Measurements from ENCODE around the gene TECPR2. TPM values are rescaled to one million over a fixed set of nuclear protein-coding genes. Genes with fewer than 3 reads are reported as not detected.

The TECPR2 gene
- total RNA-seq, 1 experiment from 2014 or later = 12.2 TPM

- Histone ChIP-seq H2AFZ (ENCODE audit: low read depth, low read length, poor library complexity, severe bottlenecking) (no peak overlapping the region), H3K27ac (ENCODE audit: low read depth, low read length) (no peak overlapping the region), H3K9me3 (ENCODE audit: control insufficient read depth in 1 of 2, insufficient read depth in 1 of 2, low read depth in 1 of 2, low read length in 2 of 2) (no peaks in the 10 kb centered on the region), H3K9me2 (ENCODE audit: insufficient read depth) (no peaks in the 10 kb centered on the region), H3K4me1 (ENCODE audit: control insufficient read depth in 1 of 2, insufficient read depth in 2 of 2, low read length in 2 of 2) (no peaks in the 10 kb centered on the region), H3K79me2 (ENCODE audit: insufficient read depth, low read length) (no peaks in the 10 kb centered on the region), H3K27me3 (ENCODE audit: insufficient read depth, low read length) (no peaks in the 10 kb centered on the region), H3K36me3 (ENCODE audit: control insufficient read depth in 1 of 2, insufficient read depth in 2 of 2, low read length in 2 of 2) (0 out of 4 replicates have a peak, but pooled peaks cover 0 to 3% of the 10 kb centered on the region in 2 experiments), H3K4me3 (replicated peaks in 1 of 2; ENCODE audit: low read depth in 1 of 2, low read length in 2 of 2) (no peak overlapping the region), H4K20me1 (ENCODE audit: insufficient read depth) (no peaks in the 10 kb centered on the region), H3K4me2 (ENCODE audit: low read length) (no peak overlapping the region), H3K9ac (ENCODE audit: low read length) (no peak overlapping the region)
- ChIA-PET POLR2A (no interaction called here), RAD21 (ENCODE audit: low non-redundant PET in 1 of 2, low total read pairs in 2 of 2, uncharacterized antibody in 2 of 2, unreplicated experiment in 2 of 2) (no interaction called here), CTCF (no interaction called here)
- DNase-seq (ENCODE audit: low read depth, low spot score) (no peak), ATAC-seq (no peak)
- intact Hi-C loops (cut with micrococcal nuclease) = no loop called here
- TF ChIP-seq SP1 (IDR thresholded peaks at IDR 0.05; ENCODE audit: low read depth) (no peak), EZH2 (IDR thresholded peaks at IDR 0.05) (no peak), EGR1 (IDR thresholded peaks at IDR 0.05; ENCODE audit: low read depth) (no peak), YY1 (IDR thresholded peaks at IDR 0.05; ENCODE audit: extremely low read depth, insufficient replicate concordance, low read depth, low read length) (no peak), ELF1 (IDR thresholded peaks at IDR 0.05; ENCODE audit: borderline replicate concordance, low read depth) (no peak), SRF (IDR thresholded peaks at IDR 0.05; ENCODE audit: low read depth) (no peak), EZH2phosphoT487 (IDR thresholded peaks at IDR 0.05; ENCODE audit: borderline replicate concordance) (no peak), FOSL1 (IDR thresholded peaks at IDR 0.05; ENCODE audit: low read depth) (no peak), POLR2AphosphoS5 (IDR thresholded peaks at IDR 0.05; ENCODE audit: low read depth, low read length) (no peak)
- TF ChIP-seq, protein P1, sequence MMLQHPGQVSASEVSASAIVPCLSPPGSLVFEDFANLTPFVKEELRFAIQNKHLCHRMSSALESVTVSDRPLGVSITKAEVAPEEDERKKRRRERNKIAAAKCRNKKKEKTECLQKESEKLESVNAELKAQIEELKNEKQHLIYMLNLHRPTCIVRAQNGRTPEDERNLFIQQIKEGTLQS (IDR thresholded peaks at IDR 0.05) = no peak
- no TSS peak for BruUV-seq (replicated peaks)
Measured at GRCh38 chr14:102427642-102428041, 64.9 kb downstream of the TECPR2 start.

GRCh38 chr14:102430212-102430908, 67.6 kb downstream of the TECPR2 start:
- intact Hi-C loops (cut with micrococcal nuclease) = no loop called here
- CTCF ChIA-PET = interaction anchor here (0.9 to 1.3 kb wide), 3 partner anchors 8 to 86 kb away, joined by 3 to 4 read pairs (median 3); no protein-coding TSS in a partner anchor
- TF ChIP-seq SP1 (IDR thresholded peaks at IDR 0.05; ENCODE audit: low read depth) = no peak
- no peak for TF ChIP-seq ZBTB33 (IDR thresholded peaks at IDR 0.05; ENCODE audit: extremely low read depth, insufficient replicate concordance, low read length)
- no peak for TF ChIP-seq POLR2AphosphoS5 (IDR thresholded peaks at IDR 0.05; ENCODE audit: low read depth, low read length)
- no peak for TF ChIP-seq FOSL1 (IDR thresholded peaks at IDR 0.05; ENCODE audit: low read depth)
- TF ChIP-seq ZFX (IDR thresholded peaks at IDR 0.05) = no peak
- TF ChIP-seq RAD21 (IDR thresholded peaks at IDR 0.05; ENCODE audit: low read depth) = no peak
- TF ChIP-seq TCF7L2 (IDR thresholded peaks at IDR 0.05; ENCODE audit: borderline replicate concordance, extremely low read depth, insufficient read depth, insufficient read length) = no peak
- no peak for TF ChIP-seq ELF1 (IDR thresholded peaks at IDR 0.05; ENCODE audit: borderline replicate concordance, low read depth)
- no peak for TF ChIP-seq ZNF274 (IDR thresholded peaks at IDR 0.05; ENCODE audit: low read depth, low read length)
- TF ChIP-seq, protein P2, sequence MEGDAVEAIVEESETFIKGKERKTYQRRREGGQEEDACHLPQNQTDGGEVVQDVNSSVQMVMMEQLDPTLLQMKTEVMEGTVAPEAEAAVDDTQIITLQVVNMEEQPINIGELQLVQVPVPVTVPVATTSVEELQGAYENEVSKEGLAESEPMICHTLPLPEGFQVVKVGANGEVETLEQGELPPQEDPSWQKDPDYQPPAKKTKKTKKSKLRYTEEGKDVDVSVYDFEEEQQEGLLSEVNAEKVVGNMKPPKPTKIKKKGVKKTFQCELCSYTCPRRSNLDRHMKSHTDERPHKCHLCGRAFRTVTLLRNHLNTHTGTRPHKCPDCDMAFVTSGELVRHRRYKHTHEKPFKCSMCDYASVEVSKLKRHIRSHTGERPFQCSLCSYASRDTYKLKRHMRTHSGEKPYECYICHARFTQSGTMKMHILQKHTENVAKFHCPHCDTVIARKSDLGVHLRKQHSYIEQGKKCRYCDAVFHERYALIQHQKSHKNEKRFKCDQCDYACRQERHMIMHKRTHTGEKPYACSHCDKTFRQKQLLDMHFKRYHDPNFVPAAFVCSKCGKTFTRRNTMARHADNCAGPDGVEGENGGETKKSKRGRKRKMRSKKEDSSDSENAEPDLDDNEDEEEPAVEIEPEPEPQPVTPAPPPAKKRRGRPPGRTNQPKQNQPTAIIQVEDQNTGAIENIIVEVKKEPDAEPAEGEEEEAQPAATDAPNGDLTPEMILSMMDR (IDR thresholded peaks at IDR 0.05 in 2 of 3, conservative IDR thresholded peaks at IDR 0.05 in 1 of 3; ENCODE audit: borderline replicate concordance in 1 of 3, insufficient read depth in 1 of 3, low read depth in 2 of 3, low read length in 2 of 3) = no peak

More at GRCh38 chr14:102430212-102430908, 67.6 kb downstream of the TECPR2 start:
- POLR2A ChIA-PET = no interaction called here
- no peak overlapping the region for H3K4me2 ChIP-seq (ENCODE audit: low read length)
- no peak overlapping the region for H3K9ac ChIP-seq (ENCODE audit: low read length)
- BruUV-seq (replicated peaks) = no TSS peak
- no peaks in the 10 kb centered on the region for H3K79me2 ChIP-seq (ENCODE audit: insufficient read depth, low read length)
- no peak for DNase-seq (ENCODE audit: low read depth, low spot score)
- H3K27ac ChIP-seq (ENCODE audit: low read depth, low read length) = no peak overlapping the region
- no peak overlapping the region for H2AFZ ChIP-seq (ENCODE audit: low read depth, low read length, poor library complexity, severe bottlenecking)
- 0 out of 4 replicates have a peak, but pooled peaks cover 0 to 3% of the 10 kb centered on the region in 2 experiments for H3K36me3 ChIP-seq (ENCODE audit: control insufficient read depth in 1 of 2, insufficient read depth in 2 of 2, low read length in 2 of 2)
- no peaks in the 10 kb centered on the region for H3K9me3 ChIP-seq (ENCODE audit: control insufficient read depth in 1 of 2, insufficient read depth in 1 of 2, low read depth in 1 of 2, low read length in 2 of 2)
- no peaks in the 10 kb centered on the region for H3K4me1 ChIP-seq (ENCODE audit: control insufficient read depth in 1 of 2, insufficient read depth in 2 of 2, low read length in 2 of 2)
- no peaks in the 10 kb centered on the region for H4K20me1 ChIP-seq (ENCODE audit: insufficient read depth)
- RAD21 ChIA-PET (ENCODE audit: low non-redundant PET in 1 of 2, low total read pairs in 2 of 2, uncharacterized antibody in 2 of 2, unreplicated experiment in 2 of 2) = no interaction called here
- no peaks in the 10 kb centered on the region for H3K27me3 ChIP-seq (ENCODE audit: insufficient read depth, low read length)
- H3K9me2 ChIP-seq (ENCODE audit: insufficient read depth) = no peaks in the 10 kb centered on the region
- H3K4me3 ChIP-seq (replicated peaks in 1 of 2; ENCODE audit: low read depth in 1 of 2, low read length in 2 of 2) = no peak overlapping the region
- no peak for ATAC-seq
